Neural progenitor cell (in vitro differentiated cells): ENCODE measurements around the gene FOXA1.

Experiments used
- CTCF ChIP-seq: fragments of 200-600 bp; sonication (generic); IDR thresholded peaks from 2 replicates; pipeline ENCODE4 v1.5.1; 2017; ENCODE audit warnings: antibody characterized with exemption, mild to moderate bottlenecking
- EZH2 ChIP-seq: fragments of 200-600 bp; sonication (generic); IDR thresholded peaks from 2 replicates; pipeline ENCODE4 v1.6.1; 2017; ENCODE audit warnings: antibody characterized with exemption, mild to moderate bottlenecking, moderate library complexity
- EZH2phosphoT487 ChIP-seq: fragments of 200-600 bp; sonication (generic); IDR thresholded peaks from 2 replicates; pipeline ENCODE4 v1.6.1; 2017; ENCODE audit warnings: antibody characterized with exemption

- TF ChIP-seq CTCF (no peak), EZH2phosphoT487 (no peak), EZH2 (no peak)
Measured at GRCh38 chr14:37641117-37641516, 46.1 kb upstream of the FOXA1 start.
